Fibroblast of lung (primary cell): ENCODE measurements around the gene PRR19. TPM values are rescaled to one million over a fixed set of nuclear protein-coding genes. Genes with fewer than 3 reads are reported as not detected.

ENCODE experiments used
- DNase-seq, 2 donors: peaks; one replicate each; pipeline versions ENCODE4 v3.0.0 to v3.0.0-alpha.2; 2010; ENCODE audit warnings: low read depth in 2 of 2
- H2AFZ ChIP-seq: 2 replicates; pipeline ENCODE4 v1.5.1; 2012; ENCODE audit warnings: low read length, control low read depth, inconsistent platforms
- H3K27ac ChIP-seq: 2 replicates; pipeline ENCODE4 v1.5.1; 2011; ENCODE audit warnings: low read length, control low read depth; ENCODE audit not compliant: insufficient read depth
- H3K27me3 ChIP-seq: 2 replicates; pipeline ENCODE4 v1.5.1; 2011; ENCODE audit warnings: mild to moderate bottlenecking, low read length; ENCODE audit not compliant: control insufficient read depth, insufficient read depth
- H3K36me3 ChIP-seq: 2 replicates; pipeline ENCODE4 v1.5.1; 2011; ENCODE audit warnings: low read length; ENCODE audit not compliant: control insufficient read depth, insufficient read depth
- H3K4me1 ChIP-seq: 2 replicates; pipeline ENCODE4 v1.5.1; 2011; ENCODE audit warnings: low read length; ENCODE audit not compliant: control insufficient read depth, insufficient read depth; ENCODE audit errors: extremely low read depth
- H3K4me2 ChIP-seq: 2 replicates; pipeline ENCODE4 v1.5.1; 2011; ENCODE audit warnings: low read length, control low read depth; ENCODE audit not compliant: insufficient read depth; ENCODE audit errors: extremely low read depth
- H3K4me3 ChIP-seq, 4 experiments: fragments of 200-600 bp in 1 of 4; sonication (generic) in 1 of 4; replicated peaks in 1 of 4; 2 replicates each; pipeline ENCODE4 v1.5.1; 2011 to 2016; ENCODE audit warnings: low read length in 4 of 4, low read depth in 3 of 4, mild to moderate bottlenecking in 3 of 4, control low read depth in 2 of 4, inconsistent platforms in 1 of 4, mixed read lengths in 1 of 4; ENCODE audit not compliant: insufficient read depth in 1 of 4; ENCODE audit errors: control extremely low read depth in 1 of 4
- H3K79me2 ChIP-seq: 2 replicates; pipeline ENCODE4 v1.5.1; 2012; ENCODE audit warnings: mild to moderate bottlenecking, low read length, inconsistent platforms; ENCODE audit not compliant: control insufficient read depth, insufficient read depth
- H3K9ac ChIP-seq: 2 replicates; pipeline ENCODE4 v1.5.1; 2011; ENCODE audit warnings: mild to moderate bottlenecking, low read length, control low read depth; ENCODE audit not compliant: insufficient read depth
- H3K9me3 ChIP-seq: 2 replicates; pipeline ENCODE4 v1.5.1; 2012; ENCODE audit warnings: low read depth, low read length; ENCODE audit not compliant: control insufficient read depth, insufficient read depth
- H4K20me1 ChIP-seq: 2 replicates; pipeline ENCODE4 v1.5.1; 2011; ENCODE audit warnings: low read length; ENCODE audit not compliant: control insufficient read depth, insufficient read depth; ENCODE audit errors: extremely low read depth
- EZH2 ChIP-seq: IDR thresholded peaks from 2 replicates; pipeline ENCODE4 v1.5.1; 2012; ENCODE audit warnings: low read length, control low read depth, mild to moderate bottlenecking; ENCODE audit errors: missing control alignments
- polyA plus RNA-seq, 2 donors: library from polyadenylated mRNA; depleted of rRNA in 1 of 2; stranded (reverse) in 1 of 2; unstranded in 1 of 2; fragments of >200 nt; gene quantifications; 2 replicates each; pipeline ENCODE4 v1.2.1, GENCODE V29; 2011 to 2012; ENCODE audit warnings: missing spikeins in 1 of 2
- total RNA-seq: library from RNA; depleted of rRNA; stranded (reverse); fragments of >200 nt; gene quantifications from 2 replicates; pipeline ENCODE4 v1.2.1, GENCODE V29; 2014
- TF ChIP-seq, protein P1 (sequence below), 2 donors: IDR thresholded peaks in 1 of 2; conservative IDR thresholded peaks in 1 of 2; 1 replicate in 1 of 2; 2 replicates in 1 of 2; pipeline ENCODE4 v1.5.1; 2011 to 2012; ENCODE audit warnings: low read length in 2 of 2, control low read depth in 1 of 2, inconsistent platforms in 1 of 2, low read depth in 1 of 2, mild to moderate bottlenecking in 1 of 2

Gene PRR19
- total and polyA plus RNA-seq, 2 donors (not counting 1 experiment from before 2014, with no cell fraction given), result 0.17 to 0.39 TPM

DNA sequence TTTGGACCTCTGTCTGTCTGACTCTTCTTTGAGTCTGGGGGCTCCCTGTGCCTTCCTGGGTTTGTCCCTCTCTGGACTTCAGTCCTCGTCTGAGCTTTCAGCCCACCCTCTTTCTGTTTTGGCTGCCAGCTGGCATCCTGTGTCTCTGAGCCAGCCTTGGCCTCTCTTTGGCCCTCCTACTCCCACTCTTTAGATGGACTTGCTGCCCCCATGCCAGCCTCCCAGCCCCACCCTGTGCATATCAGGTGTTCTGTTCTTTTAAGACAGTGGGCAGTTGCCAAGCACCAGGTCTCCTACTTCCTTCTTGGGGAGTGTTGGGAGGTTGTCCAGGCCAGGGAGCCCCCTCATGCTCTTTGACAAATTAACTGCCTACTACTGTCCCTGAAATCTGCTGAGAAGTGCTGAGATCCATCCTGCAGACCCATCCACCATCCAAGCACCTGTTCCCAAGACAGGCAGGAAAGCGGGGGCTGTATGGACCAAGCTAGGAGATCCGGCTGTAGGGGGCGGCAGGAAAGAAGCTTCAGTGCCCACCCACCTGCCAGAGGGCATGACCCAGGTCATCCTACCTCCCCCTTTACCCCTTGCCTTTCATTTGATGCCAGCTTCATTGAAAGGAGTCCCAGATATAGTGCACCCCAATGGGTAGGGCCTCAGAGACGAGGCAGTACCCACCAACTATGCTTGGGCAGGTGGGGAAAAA lies 23.3 kb upstream of the PRR19 start:
- H3K4me3 ChIP-seq, result peak overlapping the region in 1 of 4 experiments; percentile 27
- H3K4me2 ChIP-seq, result peak overlapping the region; percentile 38
- peaks cover 43% of the 10 kb centered on the region for H3K79me2 ChIP-seq
- H3K9ac ChIP-seq, result no peak overlapping the region
- H3K9me3 ChIP-seq, result no peaks in the 10 kb centered on the region
- no peak for TF ChIP-seq EZH2
- TF ChIP-seq, protein P1, sequence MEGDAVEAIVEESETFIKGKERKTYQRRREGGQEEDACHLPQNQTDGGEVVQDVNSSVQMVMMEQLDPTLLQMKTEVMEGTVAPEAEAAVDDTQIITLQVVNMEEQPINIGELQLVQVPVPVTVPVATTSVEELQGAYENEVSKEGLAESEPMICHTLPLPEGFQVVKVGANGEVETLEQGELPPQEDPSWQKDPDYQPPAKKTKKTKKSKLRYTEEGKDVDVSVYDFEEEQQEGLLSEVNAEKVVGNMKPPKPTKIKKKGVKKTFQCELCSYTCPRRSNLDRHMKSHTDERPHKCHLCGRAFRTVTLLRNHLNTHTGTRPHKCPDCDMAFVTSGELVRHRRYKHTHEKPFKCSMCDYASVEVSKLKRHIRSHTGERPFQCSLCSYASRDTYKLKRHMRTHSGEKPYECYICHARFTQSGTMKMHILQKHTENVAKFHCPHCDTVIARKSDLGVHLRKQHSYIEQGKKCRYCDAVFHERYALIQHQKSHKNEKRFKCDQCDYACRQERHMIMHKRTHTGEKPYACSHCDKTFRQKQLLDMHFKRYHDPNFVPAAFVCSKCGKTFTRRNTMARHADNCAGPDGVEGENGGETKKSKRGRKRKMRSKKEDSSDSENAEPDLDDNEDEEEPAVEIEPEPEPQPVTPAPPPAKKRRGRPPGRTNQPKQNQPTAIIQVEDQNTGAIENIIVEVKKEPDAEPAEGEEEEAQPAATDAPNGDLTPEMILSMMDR (conservative IDR thresholded peaks at IDR 0.05 in 1 of 2, IDR thresholded peaks at IDR 0.05 in 1 of 2; ENCODE audit: low read depth in 1 of 2, low read length in 2 of 2), result no peak
- H2AFZ ChIP-seq, result no peak overlapping the region
- H3K36me3 ChIP-seq, result peaks cover 9% of the 10 kb centered on the region
- no peak for DNase-seq
- no peaks in the 10 kb centered on the region for H4K20me1 ChIP-seq
- no peak overlapping the region for H3K27ac ChIP-seq
- H3K4me1 ChIP-seq, result peaks cover 35% of the 10 kb centered on the region
- H3K27me3 ChIP-seq, result no peaks in the 10 kb centered on the region

DNA sequence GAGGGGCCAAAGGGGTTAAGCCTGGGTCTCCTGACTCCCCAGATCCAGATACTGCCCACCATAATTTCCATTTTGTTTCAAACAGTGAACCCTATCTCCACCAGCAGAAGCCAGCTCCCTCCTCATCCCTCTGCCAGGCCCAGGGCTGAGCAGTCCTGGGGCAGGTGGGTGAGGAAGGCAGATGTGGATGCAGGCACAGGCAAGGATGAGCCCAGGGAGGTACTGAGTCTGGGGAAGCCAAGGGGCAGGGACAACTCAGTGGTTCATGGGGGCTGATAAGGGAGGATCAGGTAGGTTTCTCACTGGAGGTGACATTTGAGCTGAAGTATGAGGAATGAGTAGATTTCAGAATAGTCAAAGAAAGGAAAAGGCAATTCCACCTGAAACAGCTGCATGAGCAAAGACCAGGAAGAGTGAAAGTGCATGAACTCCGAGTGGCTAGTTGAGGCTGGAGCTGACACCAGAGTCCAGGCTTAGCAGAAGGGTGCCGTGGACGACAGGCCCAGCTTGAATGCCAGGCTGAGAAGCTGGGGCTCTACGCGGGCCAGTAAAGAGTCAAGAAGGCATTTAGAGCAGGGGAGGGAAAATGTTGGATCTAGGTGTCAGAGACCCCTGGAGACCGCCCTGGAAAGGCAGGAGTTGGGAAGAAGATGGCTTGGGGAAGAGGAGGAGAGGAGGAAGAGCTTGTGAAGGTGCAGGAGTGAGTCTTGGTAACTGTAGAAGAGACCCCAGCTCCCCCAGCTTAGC lies 22.6 kb upstream of the PRR19 start:
- Histone ChIP-seq H3K4me1 (peaks cover 35% of the 10 kb centered on the region), H3K27me3 (no peaks in the 10 kb centered on the region), H3K79me2 (peaks cover 37% of the 10 kb centered on the region), H3K4me3 (peak overlapping the region; percentile 55 to 76 (median 64)), H2AFZ (no peak overlapping the region), H3K27ac (peak overlapping the region; percentile 91), H3K9ac (peak overlapping the region; percentile 34), H3K36me3 (peaks cover 5% of the 10 kb centered on the region), H4K20me1 (no peaks in the 10 kb centered on the region), H3K9me3 (no peaks in the 10 kb centered on the region), H3K4me2 (peak overlapping the region; percentile 55)
- no peak for TF ChIP-seq EZH2
- TF ChIP-seq, protein P1 (conservative IDR thresholded peaks at IDR 0.05 in 1 of 2, IDR thresholded peaks at IDR 0.05 in 1 of 2; ENCODE audit: low read depth in 1 of 2, low read length in 2 of 2), result no peak
- no peak for DNase-seq
